OCI-LY7 (cell line): Measurements from ENCODE around the gene DLG5.

Source experiments
- CTCF ChIP-seq: fragments of 200-600 bp; sonication (generic); conservative IDR thresholded peaks from 2 replicates; pipeline ENCODE4 v1.5.1; 2014; ENCODE audit warnings: mild to moderate bottlenecking, antibody characterized with exemption, low read length, moderate library complexity, mixed read lengths
- EZH2phosphoT487 ChIP-seq: fragments of 200-600 bp; sonication (generic); IDR thresholded peaks from 2 replicates; pipeline ENCODE4 v1.6.1; 2018; ENCODE audit warnings: low read depth, borderline replicate concordance, mild to moderate bottlenecking, mixed run types, antibody characterized with exemption, low read length, moderate library complexity, mixed read lengths

GRCh38 chr10:77824908-77825307 lies 101.6 kb downstream of the DLG5 start:
- TF ChIP-seq CTCF, result no peak
- TF ChIP-seq EZH2phosphoT487, result no peak
